Osteoblast (primary cell): ENCODE results near the gene KCNA4. TPM values are rescaled to one million over a fixed set of nuclear protein-coding genes. Genes with fewer than 3 reads are reported as not detected.
"Not testable (repeated sequence)": the region's sequence is repeated elsewhere in the genome, so short reads cannot be mapped to it uniquely, and the experiment has no call there.

Source experiments
- DNase-seq: peaks from one replicate; pipeline ENCODE4 v3.0.0; 2011; ENCODE audit warnings: low spot score, mixed read lengths; ENCODE audit not compliant: insufficient read length; ENCODE audit errors: missing footprints
- H2AFZ ChIP-seq: 2 replicates; pipeline ENCODE4 v1.6.0; 2011; ENCODE audit warnings: mild to moderate bottlenecking, low read length
- H3K27ac ChIP-seq: 2 replicates; pipeline ENCODE4 v1.5.1; 2011; ENCODE audit warnings: mild to moderate bottlenecking, low read depth, low read length, moderate library complexity
- H3K27me3 ChIP-seq: 2 replicates; pipeline ENCODE4 v1.6.0; 2012; ENCODE audit warnings: mild to moderate bottlenecking, control low read depth, inconsistent platforms, low read length, moderate library complexity; ENCODE audit not compliant: insufficient read depth
- H3K36me3 ChIP-seq: 2 replicates; pipeline ENCODE4 v1.5.1; 2011; ENCODE audit warnings: mild to moderate bottlenecking, low read length, control low read depth, moderate library complexity; ENCODE audit not compliant: insufficient read depth
- H3K4me1 ChIP-seq: 2 replicates; pipeline ENCODE4 v1.5.1; 2011; ENCODE audit warnings: mild to moderate bottlenecking, low read length, control low read depth, moderate library complexity; ENCODE audit not compliant: insufficient read depth
- H3K4me2 ChIP-seq: 2 replicates; pipeline ENCODE4 v1.6.0; 2011; ENCODE audit warnings: mild to moderate bottlenecking, low read length; ENCODE audit not compliant: insufficient read depth
- H3K4me3 ChIP-seq: fragments of 200-600 bp; sonication (generic); 3 replicates; pipeline ENCODE4 v1.5.1; 2012; ENCODE audit warnings: mild to moderate bottlenecking, low read length, inconsistent platforms; ENCODE audit not compliant: insufficient read depth
- H3K79me2 ChIP-seq: 2 replicates; pipeline ENCODE4 v1.6.0; 2012; ENCODE audit warnings: mild to moderate bottlenecking, low read length, control low read depth, inconsistent platforms; ENCODE audit not compliant: insufficient read depth
- H3K9me3 ChIP-seq: 2 replicates; pipeline ENCODE4 v1.5.1; 2011; ENCODE audit warnings: low read depth, low read length, control low read depth
- H4K20me1 ChIP-seq: 2 replicates; pipeline ENCODE4 v1.6.0; 2012; ENCODE audit warnings: mild to moderate bottlenecking, low read length, control low read depth; ENCODE audit not compliant: insufficient read depth
- total RNA-seq: library from RNA; depleted of rRNA; stranded (reverse); fragments of >200 nt; gene quantifications from 2 replicates; pipeline ENCODE4 v1.2.3, GENCODE V29; 2012
- TF ChIP-seq, protein P1 (sequence below): IDR thresholded peaks from 2 replicates; pipeline ENCODE4 v1.5.1; 2011; ENCODE audit warnings: mild to moderate bottlenecking, low read depth, low read length, moderate library complexity; ENCODE audit errors: extremely low read depth

Gene KCNA4
- total RNA-seq, 1 donor, result under 0.01 TPM

DNA sequence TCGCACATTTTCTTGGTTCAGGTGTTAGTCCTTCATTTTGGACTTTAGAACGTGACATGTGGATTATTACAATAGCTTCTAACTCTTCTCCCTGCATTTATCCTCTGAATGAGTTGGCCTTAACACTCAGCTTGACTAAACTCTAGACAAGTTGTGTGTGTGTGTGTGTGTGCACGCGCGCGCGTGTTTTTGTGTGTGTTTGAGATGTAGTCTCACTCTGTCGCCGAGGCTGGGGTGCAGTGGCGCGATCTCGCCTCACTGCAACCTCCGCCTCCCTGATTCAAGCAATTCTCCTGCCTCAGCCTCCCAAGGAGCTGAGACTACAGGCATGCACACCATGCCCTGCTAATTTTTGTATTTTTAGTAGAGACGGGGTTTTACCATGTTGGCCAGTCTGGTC lies 24.3 kb upstream of the KCNA4 start:
- Histone ChIP-seq H2AFZ (no peak overlapping the region), H3K27me3 (no peaks in the 10 kb centered on the region), H3K4me1 (no peaks in the 10 kb centered on the region), H3K4me2 (no peak overlapping the region), H3K4me3 (no peak overlapping the region), H3K9me3 (no peaks in the 10 kb centered on the region), H3K36me3 (no peaks in the 10 kb centered on the region), H4K20me1 (no peaks in the 10 kb centered on the region), H3K27ac (no peak overlapping the region), H3K79me2 (no peaks in the 10 kb centered on the region)
- DNase-seq, result no peak
- TF ChIP-seq, protein P1, sequence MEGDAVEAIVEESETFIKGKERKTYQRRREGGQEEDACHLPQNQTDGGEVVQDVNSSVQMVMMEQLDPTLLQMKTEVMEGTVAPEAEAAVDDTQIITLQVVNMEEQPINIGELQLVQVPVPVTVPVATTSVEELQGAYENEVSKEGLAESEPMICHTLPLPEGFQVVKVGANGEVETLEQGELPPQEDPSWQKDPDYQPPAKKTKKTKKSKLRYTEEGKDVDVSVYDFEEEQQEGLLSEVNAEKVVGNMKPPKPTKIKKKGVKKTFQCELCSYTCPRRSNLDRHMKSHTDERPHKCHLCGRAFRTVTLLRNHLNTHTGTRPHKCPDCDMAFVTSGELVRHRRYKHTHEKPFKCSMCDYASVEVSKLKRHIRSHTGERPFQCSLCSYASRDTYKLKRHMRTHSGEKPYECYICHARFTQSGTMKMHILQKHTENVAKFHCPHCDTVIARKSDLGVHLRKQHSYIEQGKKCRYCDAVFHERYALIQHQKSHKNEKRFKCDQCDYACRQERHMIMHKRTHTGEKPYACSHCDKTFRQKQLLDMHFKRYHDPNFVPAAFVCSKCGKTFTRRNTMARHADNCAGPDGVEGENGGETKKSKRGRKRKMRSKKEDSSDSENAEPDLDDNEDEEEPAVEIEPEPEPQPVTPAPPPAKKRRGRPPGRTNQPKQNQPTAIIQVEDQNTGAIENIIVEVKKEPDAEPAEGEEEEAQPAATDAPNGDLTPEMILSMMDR, result no peak

DNA sequence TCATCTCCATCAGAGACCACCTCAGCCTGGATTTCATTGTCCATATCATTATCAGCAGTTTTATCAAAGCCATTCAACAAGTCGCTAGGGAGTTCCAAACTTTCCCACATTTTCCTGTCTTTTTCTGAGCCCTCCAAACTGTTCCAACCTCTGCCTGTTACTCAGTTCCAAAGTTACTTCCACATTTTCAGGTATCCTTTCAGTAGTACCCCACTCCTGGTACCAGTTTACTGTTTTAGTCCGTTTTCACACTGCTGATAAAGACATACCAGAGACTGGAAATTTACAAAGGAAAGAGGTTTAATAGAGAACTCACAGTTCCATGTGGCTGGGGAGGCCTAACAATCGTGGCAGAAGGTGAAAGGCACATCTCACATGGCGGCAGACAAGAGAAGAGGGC lies 17.9 kb upstream of the KCNA4 start:
- not testable (repeated sequence) for H3K9me3 ChIP-seq, H3K27ac ChIP-seq, H3K27me3 ChIP-seq, H3K4me2 ChIP-seq, H4K20me1 ChIP-seq, H3K79me2 ChIP-seq, H3K4me1 ChIP-seq, H2AFZ ChIP-seq, H3K36me3 ChIP-seq, DNase-seq, H3K4me3 ChIP-seq

DNA sequence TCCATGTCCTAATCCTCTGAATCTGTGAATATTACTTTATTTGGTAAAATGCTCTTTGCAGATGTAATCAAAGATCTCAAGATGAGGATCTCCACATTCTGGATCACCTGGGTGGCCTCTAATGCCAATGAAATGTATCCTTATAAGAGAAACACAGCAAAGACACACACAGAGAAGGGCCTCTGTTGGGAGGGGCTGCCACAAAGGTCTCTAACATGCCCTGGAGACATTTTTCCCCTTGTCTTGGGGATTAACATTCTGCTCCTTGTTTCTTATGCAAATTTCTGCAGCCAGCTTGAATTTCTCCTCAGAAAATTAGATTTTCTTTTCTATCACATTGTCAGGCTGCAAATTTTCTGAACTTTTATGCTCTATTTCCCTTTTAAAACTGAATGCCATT lies 17.3 kb upstream of the KCNA4 start:
- H3K4me2 ChIP-seq, H3K4me3 ChIP-seq, H3K36me3 ChIP-seq, H3K9me3 ChIP-seq, H3K27me3 ChIP-seq, H4K20me1 ChIP-seq, H3K4me1 ChIP-seq, DNase-seq, H2AFZ ChIP-seq, H3K79me2 ChIP-seq, H3K27ac ChIP-seq: not testable (repeated sequence)

DNA sequence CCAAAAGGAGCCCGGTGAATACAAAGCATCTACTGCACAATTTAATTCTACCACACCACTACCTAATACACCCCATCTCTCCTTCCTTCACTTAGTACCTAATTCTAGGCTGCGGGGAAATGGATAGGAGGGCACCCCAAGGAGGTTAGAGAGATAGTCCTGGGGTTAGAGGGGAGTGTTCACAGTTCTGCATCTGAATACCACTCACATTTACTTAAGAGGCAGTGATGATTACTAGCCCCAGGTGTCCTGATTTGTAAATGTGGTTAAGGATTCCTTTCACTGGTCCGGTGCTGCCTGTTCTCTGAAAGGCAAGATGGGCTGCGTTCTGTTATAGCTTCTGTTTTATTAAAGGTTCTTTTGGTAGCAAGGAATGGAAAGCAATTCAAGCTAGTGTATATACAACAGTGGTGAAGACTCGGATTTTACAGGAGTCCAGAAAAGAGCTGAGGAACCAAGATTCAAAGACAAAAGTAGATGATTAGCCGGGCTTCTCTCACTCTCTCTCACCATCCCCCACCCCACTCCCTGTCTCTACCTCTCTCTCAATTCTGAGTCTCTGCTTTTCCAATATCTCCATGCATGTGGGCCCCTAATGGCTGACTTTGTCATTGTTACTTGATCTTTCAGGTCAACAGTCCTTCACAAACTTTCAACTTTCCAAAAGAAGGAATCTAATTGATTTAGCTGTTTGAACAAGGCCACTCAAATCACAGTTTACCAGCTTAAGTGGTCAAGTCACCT lies 8.7 kb upstream of the KCNA4 start:
- H3K9me3 ChIP-seq, result no peaks in the 10 kb centered on the region
- H3K79me2 ChIP-seq, result no peaks in the 10 kb centered on the region
- H3K4me3 ChIP-seq, result no peak overlapping the region
- DNase-seq, result no peak
- H4K20me1 ChIP-seq, result no peaks in the 10 kb centered on the region
- H3K4me1 ChIP-seq, result no peaks in the 10 kb centered on the region
- no peaks in the 10 kb centered on the region for H3K36me3 ChIP-seq
- H3K27ac ChIP-seq, result no peak overlapping the region
- no peaks in the 10 kb centered on the region for H3K27me3 ChIP-seq
- TF ChIP-seq, protein P1, result no peak
- H3K4me2 ChIP-seq, result no peak overlapping the region
- no peak overlapping the region for H2AFZ ChIP-seq

DNA sequence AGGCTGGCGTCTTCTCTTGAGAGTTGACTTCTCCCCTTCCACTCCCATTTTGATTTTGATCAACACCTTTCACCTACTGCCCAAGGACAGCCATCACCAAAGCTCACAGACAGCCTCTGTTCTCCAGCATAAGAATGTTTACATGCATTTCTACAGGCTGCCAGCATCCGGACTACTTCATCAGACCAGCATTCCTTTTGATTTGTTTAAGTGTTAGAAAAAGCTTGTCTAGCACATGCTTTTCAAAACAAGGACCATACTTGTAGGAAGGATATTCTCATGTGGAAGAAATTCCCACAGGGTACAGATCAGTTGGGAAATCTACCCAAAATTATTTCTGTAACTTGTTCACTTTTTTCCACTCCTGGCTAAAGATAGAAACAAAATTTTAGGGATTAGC lies 6.2 kb upstream of the KCNA4 start:
- H3K27ac ChIP-seq, result no peak overlapping the region
- no peaks in the 10 kb centered on the region for H4K20me1 ChIP-seq
- H3K4me2 ChIP-seq, result no peak overlapping the region
- no peak overlapping the region for H3K4me3 ChIP-seq
- no peaks in the 10 kb centered on the region for H3K79me2 ChIP-seq
- TF ChIP-seq, protein P1, result no peak
- no peaks in the 10 kb centered on the region for H3K36me3 ChIP-seq
- H3K27me3 ChIP-seq, result no peaks in the 10 kb centered on the region
- H2AFZ ChIP-seq, result no peak overlapping the region
- H3K4me1 ChIP-seq, result no peaks in the 10 kb centered on the region
- DNase-seq, result no peak
- no peaks in the 10 kb centered on the region for H3K9me3 ChIP-seq
